HUES48 (cell line): ENCODE data around the gene CCDC14.
"Not testable (repeated sequence)": the region's sequence is repeated elsewhere in the genome, so short reads cannot be mapped to it uniquely, and the experiment has no call there.

Experiments used
- H3K27ac ChIP-seq: one replicate; pipeline ENCODE4 v1.7.0; 2013; ENCODE audit warnings: low read depth, low read length, inconsistent platforms
- H3K27me3 ChIP-seq: 2 replicates; pipeline ENCODE4 v1.6.1; 2013; ENCODE audit warnings: mild to moderate bottlenecking, low read length; ENCODE audit not compliant: control insufficient read depth, insufficient read depth
- H3K36me3 ChIP-seq: 2 replicates; pipeline ENCODE4 v1.6.1; 2013; ENCODE audit warnings: low read length; ENCODE audit not compliant: control insufficient read depth, insufficient read depth
- H3K4me1 ChIP-seq: 2 replicates; pipeline ENCODE4 v1.6.1; 2013; ENCODE audit warnings: mild to moderate bottlenecking, low read length; ENCODE audit not compliant: control insufficient read depth, insufficient read depth
- H3K4me3 ChIP-seq: 2 replicates; pipeline ENCODE4 v1.5.1; 2013; ENCODE audit warnings: mild to moderate bottlenecking, low read depth, low read length
- H3K9ac ChIP-seq: 2 replicates; pipeline ENCODE4 v1.6.1; 2013; ENCODE audit warnings: mild to moderate bottlenecking, low read depth, low read length, moderate library complexity
- H3K9me3 ChIP-seq: 2 replicates; pipeline ENCODE4 v1.6.1; 2013; ENCODE audit warnings: low read length; ENCODE audit not compliant: control insufficient read depth, insufficient read depth

The CCDC14 gene

DNA sequence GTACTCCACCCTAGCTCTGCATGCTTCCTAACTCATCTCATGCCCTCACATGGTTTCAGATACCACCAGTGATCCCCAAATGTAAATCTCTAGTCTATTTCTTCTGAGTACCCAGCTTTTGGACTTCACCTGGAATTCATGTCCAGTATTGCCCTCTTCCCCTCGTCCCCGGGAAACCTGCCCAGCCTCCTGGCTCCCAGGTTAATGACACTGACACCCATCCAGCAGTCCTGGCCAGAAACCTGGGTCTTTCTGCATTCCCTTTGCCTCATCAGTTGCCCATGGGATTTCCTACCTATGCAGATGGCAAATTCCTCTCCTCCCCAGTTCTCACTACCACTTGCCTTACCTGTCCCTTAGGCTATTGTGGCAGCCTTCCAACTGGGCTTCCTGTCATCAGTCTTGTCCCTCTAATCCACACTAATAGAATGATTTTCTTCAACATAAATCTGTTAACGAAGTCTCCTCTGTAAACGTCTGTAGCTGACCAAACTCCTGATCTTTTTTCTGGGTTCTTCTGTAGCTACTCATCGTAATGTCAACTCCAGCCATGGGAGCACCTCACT is 61.6 kb downstream of the CCDC14 start:
- no peaks in the 10 kb centered on the region for H3K9me3 ChIP-seq
- no peak overlapping the region for H3K27ac ChIP-seq
- no peaks in the 10 kb centered on the region for H3K4me1 ChIP-seq
- no peak overlapping the region for H3K9ac ChIP-seq
- no peaks in the 10 kb centered on the region for H3K36me3 ChIP-seq
- H3K4me3 ChIP-seq: no peak overlapping the region
- H3K27me3 ChIP-seq: no peaks in the 10 kb centered on the region

DNA sequence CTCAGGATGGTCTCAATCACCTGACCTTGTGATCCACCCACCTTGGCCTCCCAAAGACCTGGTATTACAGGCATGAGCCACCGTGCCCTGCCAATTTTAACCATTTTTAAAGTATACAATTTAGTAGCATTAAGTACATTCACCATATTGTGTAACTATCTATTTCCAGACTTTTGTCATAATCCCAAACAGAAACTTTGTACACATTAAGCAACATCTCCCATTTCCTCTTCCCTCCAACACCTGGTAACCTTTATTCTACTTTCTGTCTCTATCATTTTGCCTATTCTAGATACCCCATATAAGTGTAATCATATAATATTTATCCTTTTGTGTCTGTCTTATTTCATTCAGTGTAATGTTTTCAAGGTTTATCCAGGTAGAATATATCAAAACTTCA is 68.0 kb downstream of the CCDC14 start:
- Histone ChIP-seq H3K4me3 (no peak overlapping the region), H3K9ac (no peak overlapping the region), H3K27me3 (no peaks in the 10 kb centered on the region), H3K36me3 (no peaks in the 10 kb centered on the region), H3K4me1 (no peaks in the 10 kb centered on the region), H3K9me3 (peaks cover 10% of the 10 kb centered on the region), H3K27ac (no peak overlapping the region)

DNA sequence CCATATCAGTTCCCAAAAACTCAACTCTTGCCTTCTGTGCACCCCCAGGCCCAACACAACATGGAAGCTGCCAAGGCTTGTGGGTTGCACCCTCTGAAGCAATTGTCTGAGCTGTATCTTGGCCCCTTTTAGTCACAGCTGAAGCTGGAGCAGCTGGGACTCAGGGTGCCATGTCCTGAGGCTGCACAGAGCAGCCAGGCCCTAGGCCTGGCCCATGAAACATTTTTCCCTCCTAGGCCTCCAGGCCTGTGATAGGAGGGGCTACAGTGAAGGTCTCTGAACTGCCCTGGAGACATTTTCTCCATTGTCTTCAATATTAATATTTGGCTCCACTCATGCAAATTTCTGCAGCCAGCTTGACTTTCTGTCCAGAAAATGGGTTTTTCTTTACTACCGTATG is 68.8 kb downstream of the CCDC14 start:
- Histone ChIP-seq H3K4me3 (no peak overlapping the region), H3K27ac (no peak overlapping the region), H3K36me3 (no peaks in the 10 kb centered on the region), H3K4me1 (no peaks in the 10 kb centered on the region), H3K9ac (no peak overlapping the region), H3K9me3 (peaks cover 10% of the 10 kb centered on the region), H3K27me3 (no peaks in the 10 kb centered on the region)

DNA sequence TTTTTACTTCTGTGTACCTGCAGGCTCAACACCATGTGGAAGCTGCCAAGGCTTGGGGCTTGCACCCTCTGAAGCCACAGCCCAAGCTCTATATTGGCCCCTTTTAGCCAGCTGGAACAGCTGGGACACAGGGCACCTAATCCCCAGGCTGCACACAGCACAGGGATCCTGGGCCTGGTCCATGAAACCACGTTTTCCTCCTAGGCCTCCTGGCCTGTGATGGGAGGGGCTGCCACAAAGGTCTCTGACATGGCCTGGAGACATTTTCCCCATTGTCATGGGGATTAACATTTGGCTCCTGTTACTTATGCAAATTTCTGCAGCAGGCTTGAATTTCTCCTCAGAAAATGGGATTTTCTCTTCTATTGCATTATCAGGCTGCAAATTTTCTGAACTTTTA is 70.0 kb downstream of the CCDC14 start:
- H3K4me3 ChIP-seq, H3K9ac ChIP-seq, H3K36me3 ChIP-seq, H3K27me3 ChIP-seq, H3K27ac ChIP-seq, H3K4me1 ChIP-seq: not testable (repeated sequence)
- H3K9me3 ChIP-seq: peaks cover 10% of the 10 kb centered on the region

DNA sequence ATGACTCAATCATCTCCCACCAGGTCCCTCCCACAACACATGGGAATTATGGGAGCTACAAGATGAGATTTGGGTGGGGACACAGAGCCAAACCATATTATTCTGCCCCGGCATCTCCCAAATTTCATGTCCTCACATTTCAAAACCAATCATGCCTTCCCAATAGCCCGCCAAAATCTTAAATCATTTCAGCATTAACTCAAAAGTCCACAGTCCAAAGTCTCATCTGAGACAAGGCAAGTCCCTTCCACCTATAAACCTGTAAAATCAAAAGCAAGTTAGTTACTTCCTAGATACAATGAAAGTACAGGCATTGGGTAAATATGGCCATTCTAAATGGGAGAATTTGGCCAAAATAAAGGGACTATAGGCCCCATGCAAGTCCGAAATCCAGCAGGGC is 70.9 kb downstream of the CCDC14 start:
- not testable (repeated sequence) for H3K4me3 ChIP-seq, H3K36me3 ChIP-seq, H3K27me3 ChIP-seq, H3K4me1 ChIP-seq, H3K9ac ChIP-seq, H3K27ac ChIP-seq
- H3K9me3 ChIP-seq: peaks cover 10% of the 10 kb centered on the region

DNA sequence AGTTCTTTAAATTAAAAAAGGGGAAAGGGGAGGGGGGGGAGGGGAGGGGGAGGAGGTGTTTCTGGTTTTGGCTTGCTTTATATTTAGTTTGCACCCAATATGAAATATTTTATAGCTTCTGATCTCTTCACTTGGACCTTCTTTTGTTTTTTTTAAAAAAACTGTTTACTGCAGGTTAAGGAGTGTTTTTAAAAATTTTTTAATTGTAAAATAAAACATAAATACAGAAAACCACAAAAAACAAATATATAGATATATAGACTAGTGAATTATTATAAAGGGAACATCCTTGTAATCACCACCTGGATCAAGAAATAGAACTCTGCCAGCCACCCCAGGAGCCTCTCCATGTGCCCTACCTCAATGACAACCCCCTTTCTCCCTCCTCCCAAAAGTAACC is 76.0 kb downstream of the CCDC14 start:
- Histone ChIP-seq H3K9me3 (no peaks in the 10 kb centered on the region), H3K4me3 (peak overlapping the region; percentile 68; the same call in 1 of the 2 replicates), H3K9ac (no peak overlapping the region), H3K36me3 (no peaks in the 10 kb centered on the region), H3K27ac (no peak overlapping the region), H3K27me3 (peaks cover 13% of the 10 kb centered on the region), H3K4me1 (peaks cover 9% of the 10 kb centered on the region; the same call in 1 of the 2 replicates)

DNA sequence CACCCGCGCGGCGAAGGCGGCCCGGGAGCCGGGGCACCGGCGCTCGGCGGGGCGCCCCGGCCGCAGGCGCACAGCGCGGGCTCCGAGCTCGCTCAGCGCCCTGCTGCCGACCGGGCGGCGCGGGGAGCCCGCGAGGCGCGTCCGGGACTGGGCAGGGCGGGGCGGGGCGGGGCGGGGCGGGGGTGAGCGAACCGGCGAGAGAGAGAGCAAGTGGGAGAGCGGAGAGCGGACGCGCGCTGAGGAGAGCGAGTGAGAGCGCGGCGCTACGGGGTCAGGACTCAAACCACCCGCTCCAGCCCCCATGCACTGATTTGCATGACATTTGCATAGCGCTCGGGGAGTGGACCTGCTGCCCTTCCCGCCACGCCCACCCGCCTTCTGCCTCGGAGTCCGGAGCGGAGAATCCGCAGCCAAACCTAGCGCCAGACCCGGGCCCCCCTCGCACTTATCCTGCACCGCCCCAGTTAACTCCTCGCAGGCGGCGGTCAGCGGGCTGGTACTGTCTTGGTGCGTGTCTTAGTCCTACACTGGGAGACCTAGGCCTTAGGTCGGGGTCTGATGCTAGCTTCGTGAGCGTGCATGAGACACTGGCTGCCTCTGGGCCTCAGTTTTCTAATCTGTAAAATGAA is 76.7 kb downstream of the CCDC14 start, which contains the start of gene MYLK:
Gene MYLK, minus strand, starts transcription at position 130 of the 629 bp plus-strand sequence. CDS start 90,491 bp downstream, outside the sequence.
- H3K27ac ChIP-seq: peak within 1 kb of the TSS; percentile 54
- H3K27me3 ChIP-seq: peaks cover 13% of the 10 kb centered on the region
- peaks cover 9% of the 10 kb centered on the region; the same call in 1 of the 2 replicates for H3K4me1 ChIP-seq
- H3K36me3 ChIP-seq: no peaks in the 10 kb centered on the region
- H3K9me3 ChIP-seq: no peaks in the 10 kb centered on the region
- peak within 1 kb of the TSS; percentile 73 for H3K4me3 ChIP-seq
- peak within 1 kb of the TSS; percentile 73 for H3K9ac ChIP-seq

DNA sequence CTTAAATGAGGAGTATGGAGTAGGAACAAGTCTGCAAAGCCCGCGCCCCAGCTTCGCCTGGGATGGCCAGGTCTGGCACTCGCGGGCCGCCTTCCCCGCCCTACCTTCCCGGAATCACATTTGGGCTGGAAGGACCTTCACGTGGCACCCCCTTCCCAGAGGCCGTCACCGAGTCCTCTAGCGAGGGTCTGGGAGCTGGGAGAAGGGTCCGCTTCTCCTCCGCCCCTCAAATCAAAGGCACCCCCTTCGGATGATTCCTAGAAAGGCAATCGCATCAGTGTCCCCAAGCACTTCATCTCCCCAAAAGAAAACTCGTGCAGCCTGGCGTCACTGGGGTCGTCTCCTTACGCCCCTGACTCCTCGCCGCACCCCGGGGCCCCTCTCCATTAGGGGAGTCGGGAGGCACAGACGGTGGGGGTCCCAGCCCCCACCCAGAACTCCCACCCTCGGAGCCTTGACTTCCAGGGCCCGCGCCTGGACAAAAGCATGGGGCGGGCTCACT is 77.3 kb downstream of the CCDC14 start:
- peak overlapping the region; percentile 73 for H3K4me3 ChIP-seq

DNA sequence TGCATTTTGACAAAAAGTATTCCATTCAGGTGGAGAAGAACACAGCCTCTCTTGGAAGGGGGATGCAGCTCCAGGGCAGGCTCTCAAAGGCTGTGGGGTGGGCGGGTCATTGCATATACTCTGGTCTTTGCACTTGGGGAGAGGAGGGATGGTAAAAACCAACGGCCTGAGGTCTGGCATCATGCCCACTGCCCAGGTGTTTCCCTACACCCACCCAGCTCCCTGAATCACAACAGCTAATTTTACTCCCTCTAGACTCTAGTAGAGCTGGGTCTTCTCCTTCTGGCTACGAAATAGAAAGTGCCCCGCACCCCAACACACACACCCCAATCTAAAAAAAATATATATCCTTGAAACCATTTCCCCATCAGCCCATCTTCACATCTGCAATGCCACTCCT is 77.9 kb downstream of the CCDC14 start:
- no peaks in the 10 kb centered on the region for H3K36me3 ChIP-seq
- H3K4me1 ChIP-seq: peaks cover 9% of the 10 kb centered on the region; the same call in 1 of the 2 replicates
- H3K27ac ChIP-seq: no peak overlapping the region
- H3K9ac ChIP-seq: no peak overlapping the region
- H3K27me3 ChIP-seq: peaks cover 13% of the 10 kb centered on the region
- peak overlapping the region; percentile 73 for H3K4me3 ChIP-seq
- H3K9me3 ChIP-seq: no peaks in the 10 kb centered on the region

More for the DNA sequence above, 77.3 kb downstream of the CCDC14 start:
- Histone ChIP-seq H3K4me1 (peaks cover 9% of the 10 kb centered on the region; the same call in 1 of the 2 replicates), H3K9me3 (no peaks in the 10 kb centered on the region), H3K27ac (peak overlapping the region; percentile 54), H3K9ac (peak overlapping the region; percentile 73), H3K27me3 (peaks cover 13% of the 10 kb centered on the region), H3K36me3 (no peaks in the 10 kb centered on the region)

DNA sequence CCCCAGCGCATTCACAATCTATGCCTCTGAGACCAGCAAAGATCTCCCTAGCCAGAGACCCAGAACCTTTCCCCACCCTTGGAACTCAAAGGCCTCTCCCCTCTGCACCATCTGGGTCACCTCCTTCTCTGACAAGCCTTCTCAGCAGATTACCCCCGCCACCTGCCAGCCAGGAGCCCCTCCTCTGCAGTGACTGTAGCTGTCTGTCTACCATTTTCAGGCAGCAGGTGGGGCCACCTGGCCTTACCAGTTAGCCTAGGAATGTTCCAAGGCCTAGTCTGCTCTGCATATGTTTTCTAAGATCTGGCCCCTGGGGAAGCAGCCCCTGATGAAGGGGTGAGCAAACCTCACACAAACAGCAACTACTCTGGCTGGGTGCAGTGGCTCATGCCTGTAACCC is 79.3 kb downstream of the CCDC14 start:
- Histone ChIP-seq H3K27ac (no peak overlapping the region), H3K4me3 (no peak overlapping the region), H3K9me3 (no peaks in the 10 kb centered on the region), H3K9ac (no peak overlapping the region), H3K36me3 (no peaks in the 10 kb centered on the region), H3K4me1 (peaks cover 9% of the 10 kb centered on the region; the same call in 1 of the 2 replicates), H3K27me3 (peaks cover 13% of the 10 kb centered on the region)

DNA sequence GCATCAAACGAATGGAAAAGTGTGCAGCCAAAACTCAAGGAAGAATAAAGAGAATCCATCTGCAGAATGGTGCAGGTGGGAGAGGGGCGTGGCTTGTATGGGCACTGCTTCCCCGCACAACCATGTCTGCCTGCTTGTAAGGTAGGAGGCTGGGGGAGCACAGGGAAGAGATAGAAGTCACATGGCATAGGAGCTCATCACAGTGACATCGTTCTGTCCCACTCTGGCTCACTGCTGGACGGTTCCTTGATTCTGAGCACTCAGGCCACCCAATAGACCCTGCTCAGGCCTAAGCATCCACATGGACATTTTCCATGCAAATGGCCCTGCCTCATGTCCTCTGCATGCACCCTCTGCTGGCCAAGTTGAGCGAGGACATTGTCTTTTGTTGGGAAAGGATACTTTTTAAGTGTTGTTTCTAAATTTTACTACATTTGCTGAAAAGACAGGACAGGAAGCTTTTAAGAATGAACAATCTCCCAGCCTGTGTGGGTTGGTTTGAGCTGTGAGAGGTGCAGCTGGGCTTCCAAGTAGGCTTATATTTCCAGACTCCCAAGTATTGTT is 79.9 kb downstream of the CCDC14 start:
- Histone ChIP-seq H3K27ac (no peak overlapping the region), H3K9ac (no peak overlapping the region), H3K4me3 (no peak overlapping the region), H3K4me1 (peaks cover 9% of the 10 kb centered on the region; the same call in 1 of the 2 replicates), H3K9me3 (no peaks in the 10 kb centered on the region), H3K27me3 (peaks cover 13% of the 10 kb centered on the region), H3K36me3 (no peaks in the 10 kb centered on the region)
